GM23338 (cell line): Measurements from ENCODE around the gene WBP2. TPM values are rescaled to one million over a fixed set of nuclear protein-coding genes. Genes with fewer than 3 reads are reported as not detected.

Source experiments
- ATAC-seq: fragments of 200-7000 bp; cut with Tn5 transposase; 3 replicates; pipeline ENCODE4 v1.9.1; 2020
- DNase-seq: peaks from one replicate; pipeline ENCODE4 v3.0.0-alpha.2; 2015; ENCODE audit warnings: low spot score
- H2AFZ ChIP-seq: fragments of 200-600 bp; sonication (generic); 2 replicates; pipeline ENCODE4 v1.8.0; 2016; ENCODE audit warnings: antibody characterized with exemption, mild to moderate bottlenecking, moderate library complexity
- H3F3A ChIP-seq: fragments of 200-600 bp; sonication (generic); replicated peaks from 2 replicates; pipeline ENCODE4 v1.8.0; 2017; ENCODE audit warnings: antibody characterized with exemption, mixed run types, low read depth
- H3K27ac ChIP-seq: fragments of 200-600 bp; sonication (generic); 2 replicates; pipeline ENCODE4 v1.6.1; 2016; ENCODE audit warnings: low read depth
- H3K27me3 ChIP-seq: fragments of 200-600 bp; sonication (generic); 2 replicates; pipeline ENCODE4 v1.8.0; 2016; ENCODE audit warnings: mild to moderate bottlenecking, mixed run types, moderate library complexity; ENCODE audit not compliant: insufficient read depth
- H3K36me3 ChIP-seq: fragments of 200-600 bp; sonication (generic); 2 replicates; pipeline ENCODE4 v1.8.0; 2016; ENCODE audit warnings: mild to moderate bottlenecking; ENCODE audit not compliant: insufficient read depth
- H3K4me1 ChIP-seq: fragments of 200-600 bp; sonication (generic); 2 replicates; pipeline ENCODE4 v1.8.0; 2016; ENCODE audit warnings: mild to moderate bottlenecking, moderate library complexity; ENCODE audit not compliant: insufficient read depth
- H3K4me2 ChIP-seq: fragments of 200-600 bp; sonication (generic); 2 replicates; pipeline ENCODE4 v1.7.1; 2017; ENCODE audit warnings: mixed run types
- H3K4me3 ChIP-seq: fragments of 200-600 bp; sonication (generic); 2 replicates; pipeline ENCODE4 v1.6.1; 2016; ENCODE audit warnings: mixed run types
- H3K79me2 ChIP-seq: fragments of 200-600 bp; sonication (generic); replicated peaks from 2 replicates; pipeline ENCODE4 v1.8.0; 2017; ENCODE audit warnings: mild to moderate bottlenecking; ENCODE audit not compliant: insufficient read depth
- H3K9me2 ChIP-seq: fragments of 200-600 bp; sonication (generic); 2 replicates; pipeline ENCODE4 v1.8.0; 2017; ENCODE audit not compliant: insufficient read depth
- H4K20me1 ChIP-seq: fragments of 200-600 bp; sonication (generic); replicated peaks from 2 replicates; pipeline ENCODE4 v1.8.0; 2017; ENCODE audit warnings: mild to moderate bottlenecking; ENCODE audit not compliant: insufficient read depth
- H3K27ac Mint-ChIP-seq: 2 replicates; pipeline ENCODE4 v1.8.0; 2020; ENCODE audit warnings: inconsistent platforms, mild to moderate bottlenecking, moderate library complexity, mixed read lengths
- H3K27me3 Mint-ChIP-seq: 3 replicates; pipeline ENCODE4 v1.8.0; 2022; ENCODE audit warnings: low read depth, mild to moderate bottlenecking, moderate library complexity, mixed read lengths, inconsistent platforms; ENCODE audit not compliant: insufficient read depth, poor library complexity
- H3K36me3 Mint-ChIP-seq: 3 replicates; pipeline ENCODE4 v1.8.0; 2021; ENCODE audit warnings: low read depth, mild to moderate bottlenecking, inconsistent platforms, moderate library complexity, mixed read lengths
- H3K4me1 Mint-ChIP-seq: 3 replicates; pipeline ENCODE4 v1.8.0; 2020; ENCODE audit warnings: mild to moderate bottlenecking, inconsistent platforms, mixed read lengths
- H3K4me3 Mint-ChIP-seq: 3 replicates; pipeline ENCODE4 v1.8.0; 2021; ENCODE audit warnings: moderate library complexity, mild to moderate bottlenecking, inconsistent platforms, mixed read lengths
- H3K9me3 Mint-ChIP-seq: 3 replicates; pipeline ENCODE4 v1.8.0; 2020; ENCODE audit warnings: moderate library complexity, mild to moderate bottlenecking, inconsistent platforms, mixed read lengths
- EZH2 ChIP-seq: fragments of 200-600 bp; sonication (generic); IDR thresholded peaks from one replicate; pipeline ENCODE4 v1.8.0; 2017; ENCODE audit warnings: antibody characterized with exemption, mild to moderate bottlenecking, low read depth; ENCODE audit not compliant: unreplicated experiment
- EZH2phosphoT487 ChIP-seq: fragments of 200-600 bp; sonication (generic); IDR thresholded peaks from one replicate; pipeline ENCODE4 v1.8.1; 2018; ENCODE audit warnings: antibody characterized with exemption; ENCODE audit not compliant: unreplicated experiment
- JUNB ChIP-seq: IDR thresholded peaks from one replicate; pipeline ENCODE4 v1.6.1; 2016; ENCODE audit warnings: antibody characterized with exemption; ENCODE audit not compliant: unreplicated experiment
- NANOG ChIP-seq: IDR thresholded peaks from 2 replicates; pipeline ENCODE4 v1.6.1; 2016; ENCODE audit warnings: antibody characterized with exemption, borderline replicate concordance
- POLR2AphosphoS5 ChIP-seq: IDR thresholded peaks from 2 replicates; pipeline ENCODE4 v1.6.1; 2016; ENCODE audit warnings: antibody characterized with exemption, low read depth
- STAT1 ChIP-seq: IDR thresholded peaks from one replicate; pipeline ENCODE4 v1.6.1; 2016; ENCODE audit warnings: antibody characterized with exemption; ENCODE audit not compliant: unreplicated experiment
- ZNF331 ChIP-seq: fragments of 250-450 bp; sonication (Bioruptor Pico); IDR thresholded peaks from 2 replicates; pipeline ENCODE4 v1.5.0; 2020; ENCODE audit warnings: low read depth, mild to moderate bottlenecking, moderate library complexity
- polyA plus RNA-seq: library from polyadenylated mRNA; unstranded; fragments of >200 nt; fragmentation: Nextera tagmentation; extraction: Ambion mirVana; gene quantifications from 2 replicates; pipeline ENCODE4 v1.2.1, GENCODE V29; 2016
- total RNA-seq: library from RNA; depleted of rRNA; stranded (reverse); fragments of >200 nt; shearing (Covaris generic); gene quantifications from 2 replicates; pipeline ENCODE4 v1.2.3, GENCODE V29; 2014
- TF ChIP-seq, protein P1 (sequence below): IDR thresholded peaks from 2 replicates; pipeline ENCODE4 v1.6.1; 2016; ENCODE audit warnings: antibody characterized with exemption
- TF ChIP-seq, protein P2 (sequence below): fragments of 250-450 bp; sonication (Bioruptor Pico); IDR thresholded peaks from 2 replicates; pipeline ENCODE4 v1.5.0; 2020; ENCODE audit warnings: mild to moderate bottlenecking, moderate library complexity
- TF ChIP-seq, protein P3 (sequence below): IDR thresholded peaks from one replicate; pipeline ENCODE4 v1.6.1; 2018; ENCODE audit warnings: antibody characterized with exemption; ENCODE audit not compliant: unreplicated experiment

Gene WBP2
- total and polyA plus RNA-seq, 2 experiments from 2014 or later, result 36.2 to 63.5 TPM

- H3K36me3 ChIP-seq, result no peaks in the 10 kb centered on the region
- no peak for DNase-seq
- TF ChIP-seq ZNF331 (CRISPR knock-in tag), result no peak
- TF ChIP-seq, protein P1, sequence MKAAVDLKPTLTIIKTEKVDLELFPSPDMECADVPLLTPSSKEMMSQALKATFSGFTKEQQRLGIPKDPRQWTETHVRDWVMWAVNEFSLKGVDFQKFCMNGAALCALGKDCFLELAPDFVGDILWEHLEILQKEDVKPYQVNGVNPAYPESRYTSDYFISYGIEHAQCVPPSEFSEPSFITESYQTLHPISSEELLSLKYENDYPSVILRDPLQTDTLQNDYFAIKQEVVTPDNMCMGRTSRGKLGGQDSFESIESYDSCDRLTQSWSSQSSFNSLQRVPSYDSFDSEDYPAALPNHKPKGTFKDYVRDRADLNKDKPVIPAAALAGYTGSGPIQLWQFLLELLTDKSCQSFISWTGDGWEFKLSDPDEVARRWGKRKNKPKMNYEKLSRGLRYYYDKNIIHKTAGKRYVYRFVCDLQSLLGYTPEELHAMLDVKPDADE, result no peak
- TF ChIP-seq EZH2, result no peak
- TF ChIP-seq, protein P2, sequence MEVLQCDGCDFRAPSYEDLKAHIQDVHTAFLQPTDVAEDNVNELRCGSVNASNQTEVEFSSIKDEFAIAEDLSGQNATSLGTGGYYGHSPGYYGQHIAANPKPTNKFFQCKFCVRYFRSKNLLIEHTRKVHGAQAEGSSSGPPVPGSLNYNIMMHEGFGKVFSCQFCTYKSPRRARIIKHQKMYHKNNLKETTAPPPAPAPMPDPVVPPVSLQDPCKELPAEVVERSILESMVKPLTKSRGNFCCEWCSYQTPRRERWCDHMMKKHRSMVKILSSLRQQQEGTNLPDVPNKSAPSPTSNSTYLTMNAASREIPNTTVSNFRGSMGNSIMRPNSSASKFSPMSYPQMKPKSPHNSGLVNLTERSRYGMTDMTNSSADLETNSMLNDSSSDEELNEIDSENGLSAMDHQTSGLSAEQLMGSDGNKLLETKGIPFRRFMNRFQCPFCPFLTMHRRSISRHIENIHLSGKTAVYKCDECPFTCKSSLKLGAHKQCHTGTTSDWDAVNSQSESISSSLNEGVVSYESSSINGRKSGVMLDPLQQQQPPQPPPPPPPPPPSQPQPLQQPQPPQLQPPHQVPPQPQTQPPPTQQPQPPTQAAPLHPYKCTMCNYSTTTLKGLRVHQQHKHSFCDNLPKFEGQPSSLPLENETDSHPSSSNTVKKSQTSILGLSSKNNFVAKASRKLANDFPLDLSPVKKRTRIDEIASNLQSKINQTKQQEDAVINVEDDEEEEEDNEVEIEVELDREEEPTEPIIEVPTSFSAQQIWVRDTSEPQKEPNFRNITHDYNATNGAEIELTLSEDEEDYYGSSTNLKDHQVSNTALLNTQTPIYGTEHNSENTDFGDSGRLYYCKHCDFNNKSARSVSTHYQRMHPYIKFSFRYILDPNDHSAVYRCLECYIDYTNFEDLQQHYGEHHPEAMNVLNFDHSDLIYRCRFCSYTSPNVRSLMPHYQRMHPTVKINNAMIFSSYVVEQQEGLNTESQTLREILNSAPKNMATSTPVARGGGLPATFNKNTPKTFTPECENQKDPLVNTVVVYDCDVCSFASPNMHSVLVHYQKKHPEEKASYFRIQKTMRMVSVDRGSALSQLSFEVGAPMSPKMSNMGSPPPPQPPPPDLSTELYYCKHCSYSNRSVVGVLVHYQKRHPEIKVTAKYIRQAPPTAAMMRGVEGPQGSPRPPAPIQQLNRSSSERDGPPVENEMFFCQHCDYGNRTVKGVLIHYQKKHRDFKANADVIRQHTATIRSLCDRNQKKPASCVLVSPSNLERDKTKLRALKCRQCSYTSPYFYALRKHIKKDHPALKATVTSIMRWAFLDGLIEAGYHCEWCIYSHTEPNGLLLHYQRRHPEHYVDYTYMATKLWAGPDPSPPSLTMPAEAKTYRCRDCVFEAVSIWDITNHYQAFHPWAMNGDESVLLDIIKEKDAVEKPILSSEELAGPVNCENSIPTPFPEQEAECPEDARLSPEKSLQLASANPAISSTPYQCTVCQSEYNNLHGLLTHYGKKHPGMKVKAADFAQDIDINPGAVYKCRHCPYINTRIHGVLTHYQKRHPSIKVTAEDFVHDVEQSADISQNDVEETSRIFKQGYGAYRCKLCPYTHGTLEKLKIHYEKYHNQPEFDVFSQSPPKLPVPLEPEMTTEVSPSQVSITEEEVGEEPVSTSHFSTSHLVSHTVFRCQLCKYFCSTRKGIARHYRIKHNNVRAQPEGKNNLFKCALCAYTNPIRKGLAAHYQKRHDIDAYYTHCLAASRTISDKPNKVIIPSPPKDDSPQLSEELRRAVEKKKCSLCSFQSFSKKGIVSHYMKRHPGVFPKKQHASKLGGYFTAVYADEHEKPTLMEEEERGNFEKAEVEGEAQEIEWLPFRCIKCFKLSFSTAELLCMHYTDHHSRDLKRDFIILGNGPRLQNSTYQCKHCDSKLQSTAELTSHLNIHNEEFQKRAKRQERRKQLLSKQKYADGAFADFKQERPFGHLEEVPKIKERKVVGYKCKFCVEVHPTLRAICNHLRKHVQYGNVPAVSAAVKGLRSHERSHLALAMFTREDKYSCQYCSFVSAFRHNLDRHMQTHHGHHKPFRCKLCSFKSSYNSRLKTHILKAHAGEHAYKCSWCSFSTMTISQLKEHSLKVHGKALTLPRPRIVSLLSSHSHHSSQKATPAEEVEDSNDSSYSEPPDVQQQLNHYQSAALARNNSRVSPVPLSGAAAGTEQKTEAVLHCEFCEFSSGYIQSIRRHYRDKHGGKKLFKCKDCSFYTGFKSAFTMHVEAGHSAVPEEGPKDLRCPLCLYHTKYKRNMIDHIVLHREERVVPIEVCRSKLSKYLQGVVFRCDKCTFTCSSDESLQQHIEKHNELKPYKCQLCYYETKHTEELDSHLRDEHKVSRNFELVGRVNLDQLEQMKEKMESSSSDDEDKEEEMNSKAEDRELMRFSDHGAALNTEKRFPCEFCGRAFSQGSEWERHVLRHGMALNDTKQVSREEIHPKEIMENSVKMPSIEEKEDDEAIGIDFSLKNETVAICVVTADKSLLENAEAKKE, result no peak
- TF ChIP-seq POLR2AphosphoS5, result no peak
- TF ChIP-seq NANOG, result no peak
- no peak for TF ChIP-seq STAT1
- TF ChIP-seq, protein P3, sequence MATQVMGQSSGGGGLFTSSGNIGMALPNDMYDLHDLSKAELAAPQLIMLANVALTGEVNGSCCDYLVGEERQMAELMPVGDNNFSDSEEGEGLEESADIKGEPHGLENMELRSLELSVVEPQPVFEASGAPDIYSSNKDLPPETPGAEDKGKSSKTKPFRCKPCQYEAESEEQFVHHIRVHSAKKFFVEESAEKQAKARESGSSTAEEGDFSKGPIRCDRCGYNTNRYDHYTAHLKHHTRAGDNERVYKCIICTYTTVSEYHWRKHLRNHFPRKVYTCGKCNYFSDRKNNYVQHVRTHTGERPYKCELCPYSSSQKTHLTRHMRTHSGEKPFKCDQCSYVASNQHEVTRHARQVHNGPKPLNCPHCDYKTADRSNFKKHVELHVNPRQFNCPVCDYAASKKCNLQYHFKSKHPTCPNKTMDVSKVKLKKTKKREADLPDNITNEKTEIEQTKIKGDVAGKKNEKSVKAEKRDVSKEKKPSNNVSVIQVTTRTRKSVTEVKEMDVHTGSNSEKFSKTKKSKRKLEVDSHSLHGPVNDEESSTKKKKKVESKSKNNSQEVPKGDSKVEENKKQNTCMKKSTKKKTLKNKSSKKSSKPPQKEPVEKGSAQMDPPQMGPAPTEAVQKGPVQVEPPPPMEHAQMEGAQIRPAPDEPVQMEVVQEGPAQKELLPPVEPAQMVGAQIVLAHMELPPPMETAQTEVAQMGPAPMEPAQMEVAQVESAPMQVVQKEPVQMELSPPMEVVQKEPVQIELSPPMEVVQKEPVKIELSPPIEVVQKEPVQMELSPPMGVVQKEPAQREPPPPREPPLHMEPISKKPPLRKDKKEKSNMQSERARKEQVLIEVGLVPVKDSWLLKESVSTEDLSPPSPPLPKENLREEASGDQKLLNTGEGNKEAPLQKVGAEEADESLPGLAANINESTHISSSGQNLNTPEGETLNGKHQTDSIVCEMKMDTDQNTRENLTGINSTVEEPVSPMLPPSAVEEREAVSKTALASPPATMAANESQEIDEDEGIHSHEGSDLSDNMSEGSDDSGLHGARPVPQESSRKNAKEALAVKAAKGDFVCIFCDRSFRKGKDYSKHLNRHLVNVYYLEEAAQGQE, result no peak
- no peak for TF ChIP-seq JUNB
- TF ChIP-seq EZH2phosphoT487, result no peak
These were observed 19.5 kb downstream of the WBP2 start for GRCh38 chr17:75835654-75835987.

More at GRCh38 chr17:75835654-75835987, 19.5 kb downstream of the WBP2 start:
- Histone ChIP-seq H3F3A (peaks cover 19% of the 10 kb centered on the region), H3K27ac (no peak overlapping the region), H3K27me3 (no peaks in the 10 kb centered on the region), H3K4me1 (peaks cover 29% of the 10 kb centered on the region), H3K4me2 (no peak overlapping the region; the same call in 1 of the 2 replicates), H3K79me2 (no peaks in the 10 kb centered on the region), H2AFZ (peak overlapping the region; percentile 76), H4K20me1 (no peaks in the 10 kb centered on the region), H3K9me2 (no peaks in the 10 kb centered on the region), H3K4me3 (peak overlapping the region; percentile 26; the same call in 1 of the 2 replicates)
- H3K4me1 Mint-ChIP-seq, result peaks cover 30% of the 10 kb centered on the region
- peaks cover 10% of the 10 kb centered on the region for H3K27me3 Mint-ChIP-seq
- H3K36me3 Mint-ChIP-seq, result no peaks in the 10 kb centered on the region; the same call in 2 of the 3 replicates
- ATAC-seq, result peak; percentile 2; the same call in 2 of the 3 replicates
- H3K9me3 Mint-ChIP-seq, result peaks cover 3% of the 10 kb centered on the region; the same call in 1 of the 3 replicates
- H3K4me3 Mint-ChIP-seq, result no peak overlapping the region
- no peak overlapping the region for H3K27ac Mint-ChIP-seq
